Measurements from ENCODE around the gene CBR4. TPM values are rescaled to one million over a fixed set of nuclear protein-coding genes. Genes with fewer than 3 reads are reported as not detected.

CBR4 gene
- total RNA-seq, 1 experiment from 2014 or later, result 48.1 TPM

- TF ChIP-seq ATF3 (CRISPR knock-in tag; conservative IDR thresholded peaks at IDR 0.05), result no peak
These were observed 41.9 kb upstream of the CBR4 start (continued) for GRCh38 chr4:169051761-169052593.

- ChIA-PET POLR2A (no interaction called here), CTCF (interaction anchor here (0.7 to 0.8 kb wide), 2 partner anchors 41 to 91 kb away, joined by 4 read pairs; partner anchors contain the start of gene CBR4)
- no peaks in the 10 kb centered on the region for H3K36me3 Mint-ChIP-seq
- no peaks in the 10 kb centered on the region for H3K9me3 Mint-ChIP-seq
- H3K27ac Mint-ChIP-seq, result no peak overlapping the region
- 0 out of 2 replicates have a peak, but pooled peaks cover 2% of the 10 kb centered on the region for H3K27me3 Mint-ChIP-seq (ENCODE audit: low read depth)
- DNase-seq (ENCODE audit: low spot score), result no peak
- TF ChIP-seq FOXP4 (CRISPR knock-in tag; IDR thresholded peaks at IDR 0.05) (no peak), HMGXB4 (CRISPR knock-in tag; IDR thresholded peaks at IDR 0.05) (no peak), USF2 (CRISPR knock-in tag; IDR thresholded peaks at IDR 0.05) (no peak), ATF2 (CRISPR knock-in tag; IDR thresholded peaks at IDR 0.05; ENCODE audit: borderline replicate concordance, low read depth) (no peak), KAT7 (CRISPR knock-in tag; IDR thresholded peaks at IDR 0.05; ENCODE audit: borderline replicate concordance) (no peak)
- ATAC-seq, result no peak
- peaks cover 15% of the 10 kb centered on the region for H3K4me1 Mint-ChIP-seq
- H3K4me3 Mint-ChIP-seq, result no peak overlapping the region
These were observed 41.1 kb upstream of the CBR4 start for GRCh38 chr4:169050881-169051760.

- H3K4me1 Mint-ChIP-seq, result peaks cover 20% of the 10 kb centered on the region
- no peaks in the 10 kb centered on the region for H3K36me3 Mint-ChIP-seq
- ChIA-PET POLR2A (no interaction called here), CTCF (interaction anchor here (0.7 to 0.8 kb wide), 2 partner anchors 40 to 92 kb away, joined by 4 read pairs; partner anchors contain the start of gene CBR4)
- H3K9me3 Mint-ChIP-seq, result no peaks in the 10 kb centered on the region
- TF ChIP-seq SP1 (CRISPR knock-in tag; conservative IDR thresholded peaks at IDR 0.05) (no peak), PRDM15 (CRISPR knock-in tag; IDR thresholded peaks at IDR 0.05) (no peak), FOXP1 (CRISPR knock-in tag; IDR thresholded peaks at IDR 0.05; ENCODE audit: borderline replicate concordance) (no peak), ZNF396 (CRISPR knock-in tag; IDR thresholded peaks at IDR 0.05; ENCODE audit: borderline replicate concordance) (no peak), MLX (CRISPR knock-in tag; IDR thresholded peaks at IDR 0.05) (no peak), CREM (CRISPR knock-in tag; IDR thresholded peaks at IDR 0.05) (no peak), SMAD4 (CRISPR knock-in tag; IDR thresholded peaks at IDR 0.05) (no peak), ZNF423 (CRISPR knock-in tag; IDR thresholded peaks at IDR 0.05) (no peak), NR3C1 (CRISPR knock-in tag; conservative IDR thresholded peaks at IDR 0.05; ENCODE audit: low read depth) (no peak), ZNF121 (CRISPR knock-in tag; IDR thresholded peaks at IDR 0.05) (no peak)
- no peak for ATAC-seq
- DNase-seq (ENCODE audit: low spot score), result no peak
- H3K27me3 Mint-ChIP-seq (ENCODE audit: low read depth), result 0 out of 2 replicates have a peak, but pooled peaks cover 2% of the 10 kb centered on the region
- no peak overlapping the region for H3K4me3 Mint-ChIP-seq
- no peak overlapping the region for H3K27ac Mint-ChIP-seq
These were observed 40.2 kb upstream of the CBR4 start for GRCh38 chr4:169050284-169050683.

All from WTC11 (cell line).